ENCODE measurements around the gene ACADM.

GRCh38 chr1:75711846-75712245, 12.7 kb upstream of the ACADM start:
- no peak for TF ChIP-seq CTCF (IDR thresholded peaks at IDR 0.05; ENCODE audit: low read length)
- TF ChIP-seq EZH2 (optimal IDR thresholded peaks at IDR 0.05; ENCODE audit: low read depth, low read length) = no peak
- TF ChIP-seq EZH2phosphoT487 (IDR thresholded peaks at IDR 0.05; ENCODE audit: low read length) = no peak

Data from MM.1S (cell line).